Stimulated activated CD8-positive, alpha-beta memory T cell treated with anti-CD3 and anti-CD28 coated beads, Interleukin-2, amount 100 ng/mL, for 1 hour (primary cell): ENCODE data around the gene TMEM170B.

ENCODE experiments used
- DNase-seq, 2 donors: peaks; one replicate each; pipeline ENCODE4 v3.0.0-alpha.2; 2020; ENCODE audit warnings: low read depth in 2 of 2

TMEM170B gene

GRCh38 chr6:11585426-11586016, 48.0 kb downstream of the TMEM170B start:
- DNase-seq = no peak

GRCh38 chr6:11586117-11586516, 48.6 kb downstream of the TMEM170B start:
- no peak for DNase-seq

- DNase-seq = no peak
These were observed 49.0 kb downstream of the TMEM170B start for GRCh38 chr6:11586536-11586935.

- DNase-seq = no peak
These were observed 51.7 kb downstream of the TMEM170B start for GRCh38 chr6:11589261-11589660.

- DNase-seq = no peak
These were observed 54.9 kb downstream of the TMEM170B start for GRCh38 chr6:11592294-11592906.

GRCh38 chr6:11593096-11593495, 55.5 kb downstream of the TMEM170B start:
- no peak for DNase-seq

- no peak for DNase-seq
These were observed 58.4 kb downstream of the TMEM170B start for GRCh38 chr6:11595903-11596302.

- no peak for DNase-seq
These were observed 59.2 kb downstream of the TMEM170B start for GRCh38 chr6:11596640-11597237.

GRCh38 chr6:11598687-11599086, 61.1 kb downstream of the TMEM170B start:
- no peak for DNase-seq

- DNase-seq = no peak
These were observed 62.7 kb downstream of the TMEM170B start for GRCh38 chr6:11600251-11600650.

- DNase-seq = no peak
These were observed 64.4 kb downstream of the TMEM170B start for GRCh38 chr6:11601776-11602605.

GRCh38 chr6:11604215-11604614, 66.7 kb downstream of the TMEM170B start:
- DNase-seq = no peak

GRCh38 chr6:11604836-11605506, 67.4 kb downstream of the TMEM170B start:
- DNase-seq = no peak

GRCh38 chr6:11605507-11605905, 68.0 kb downstream of the TMEM170B start:
- no peak for DNase-seq

- no peak for DNase-seq
These were observed 68.8 kb downstream of the TMEM170B start for GRCh38 chr6:11606332-11606731.

GRCh38 chr6:11607383-11607782, 69.8 kb downstream of the TMEM170B start:
- DNase-seq = no peak

GRCh38 chr6:11608600-11609323, 71.2 kb downstream of the TMEM170B start:
- DNase-seq = no peak

GRCh38 chr6:11609324-11610071, 71.9 kb downstream of the TMEM170B start:
- DNase-seq = no peak

- DNase-seq = no peak
These were observed 75.8 kb downstream of the TMEM170B start for GRCh38 chr6:11613336-11613735.

GRCh38 chr6:11613858-11614257, 76.3 kb downstream of the TMEM170B start:
- no peak for DNase-seq
